ENCODE data around the gene FAM20C.

GRCh38 chr7:183496-184292, 8.7 kb upstream of the FAM20C start:
- TF ChIP-seq CTCF (IDR thresholded peaks at IDR 0.05 in 4 of 5, conservative IDR thresholded peaks at IDR 0.05 in 1 of 5) (no peak), POLR2A (IDR thresholded peaks at IDR 0.05) (no peak)

Measured in gastrocnemius medialis (tissue), 4 donors.